HCT116 (cell line): ENCODE data around the gene GORASP1.

Experiments used
- CTCF ChIP-seq, 3 experiments: fragments of 200-600 bp in 1 of 3; sonication (generic) in 1 of 3; IDR thresholded peaks in 2 of 3; conservative IDR thresholded peaks in 1 of 3; 2 replicates each; pipeline ENCODE4 v1.5.1; 2012 to 2017; ENCODE audit warnings: low read depth in 2 of 3, low read length in 2 of 3, antibody characterized with exemption in 1 of 3, borderline replicate concordance in 1 of 3, control low read depth in 1 of 3, mild to moderate bottlenecking in 1 of 3, mixed read lengths in 1 of 3, mixed run types in 1 of 3, moderate library complexity in 1 of 3; ENCODE audit not compliant: insufficient read depth in 1 of 3
- EGR1 ChIP-seq: IDR thresholded peaks from 2 replicates; pipeline ENCODE4 v1.6.1; 2012; ENCODE audit warnings: low read depth
- EZH2 ChIP-seq: fragments of 200-600 bp; sonication (generic); IDR thresholded peaks from 2 replicates; pipeline ENCODE4 v1.6.1; 2017; ENCODE audit warnings: antibody characterized with exemption, mixed run types
- MAX ChIP-seq: IDR thresholded peaks from 2 replicates; pipeline ENCODE4 v1.6.1; 2012
- POLR2A ChIP-seq: IDR thresholded peaks from 2 replicates; pipeline ENCODE4 v1.7.0; 2011; ENCODE audit warnings: borderline replicate concordance; ENCODE audit not compliant: insufficient read depth, insufficient read length; ENCODE audit errors: extremely low read depth
- RAD21 ChIP-seq: IDR thresholded peaks from 2 replicates; pipeline ENCODE4 v1.6.1; 2012; ENCODE audit warnings: low read depth, mild to moderate bottlenecking
- REST ChIP-seq: IDR thresholded peaks from 2 replicates; pipeline ENCODE4 v1.6.1; 2012; ENCODE audit warnings: low read depth
- SIN3A ChIP-seq: IDR thresholded peaks from 2 replicates; pipeline ENCODE4 v1.6.1; 2012; ENCODE audit warnings: low read depth
- YY1 ChIP-seq: IDR thresholded peaks from 2 replicates; pipeline ENCODE4 v1.6.1; 2011; ENCODE audit warnings: low read length, low read depth, moderate library complexity, mild to moderate bottlenecking; ENCODE audit not compliant: insufficient replicate concordance; ENCODE audit errors: extremely low read depth
- ZFX ChIP-seq: fragments of 450-650 bp; IDR thresholded peaks from 2 replicates; pipeline ENCODE4 v1.6.1; 2017

- no peak for TF ChIP-seq CTCF (IDR thresholded peaks at IDR 0.05 in 2 of 3, conservative IDR thresholded peaks at IDR 0.05 in 1 of 3; ENCODE audit: borderline replicate concordance in 1 of 3, insufficient read depth in 1 of 3, low read depth in 2 of 3, low read length in 2 of 3)
- no peak for TF ChIP-seq POLR2A
- TF ChIP-seq ZFX: no peak
- no peak for TF ChIP-seq YY1
- TF ChIP-seq RAD21: no peak
- TF ChIP-seq MAX: no peak
- TF ChIP-seq SIN3A: no peak
- TF ChIP-seq EGR1: no peak
- TF ChIP-seq REST: no peak
- no peak for TF ChIP-seq EZH2
Observed at GRCh38 chr3:39112535-39112934, 5.1 kb upstream of the GORASP1 start.
